NCI-H2081 treated with DMSO at 0.1 percent for 48 hours (cell line): ENCODE results near the gene THBS2.
"Not testable (repeated sequence)": the region's sequence is repeated elsewhere in the genome, so short reads cannot be mapped to it uniquely, and the experiment has no call there.

Experiments used
- DNase-seq: peaks from one replicate; lab custom pipeline; 2025; lab: John Stamatoyannopoulos, UW

THBS2 gene

DNA sequence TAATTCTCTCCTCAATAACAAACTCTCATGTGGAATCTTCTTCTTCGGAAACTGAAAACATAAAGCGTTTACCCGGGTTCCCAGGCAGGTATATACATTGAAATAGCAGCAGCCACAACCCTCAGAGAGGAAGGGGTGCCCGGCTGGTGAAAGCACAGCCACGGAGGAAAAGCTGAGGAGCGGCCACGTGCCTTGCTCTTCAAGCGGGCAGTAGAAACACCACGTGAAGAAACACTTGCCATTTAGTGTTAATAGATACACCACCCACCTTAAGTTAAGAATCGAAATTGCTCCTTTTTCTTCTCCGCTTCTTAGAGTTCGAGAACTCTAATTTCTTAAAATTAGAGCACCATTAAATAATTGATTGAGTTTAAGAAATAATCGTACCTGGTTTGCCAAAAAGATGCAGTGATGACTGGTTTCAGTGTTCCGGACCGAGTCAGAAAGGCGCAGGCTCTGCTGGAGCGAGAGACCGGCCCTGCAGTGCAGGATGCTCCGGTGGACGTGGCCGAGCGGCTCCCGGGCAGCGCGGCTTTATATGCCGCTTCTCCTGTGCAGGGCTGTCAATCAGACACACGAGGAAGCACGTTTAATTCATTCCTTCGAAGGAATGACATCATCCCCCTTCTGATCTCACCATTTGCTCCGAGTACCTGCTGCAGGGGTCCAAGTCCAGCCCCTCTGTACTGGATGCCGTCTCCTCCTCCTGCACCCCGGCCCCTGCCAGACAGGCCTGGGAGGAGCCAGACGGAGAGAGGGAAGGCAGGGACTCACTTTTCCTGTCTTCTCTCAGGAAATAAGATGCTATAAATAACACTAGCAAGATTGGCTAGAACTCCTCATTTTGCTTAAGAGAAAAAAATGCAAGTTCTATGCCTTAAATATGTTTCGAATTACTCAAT lies at the start of gene THBS2:
TSS of gene THBS2 (minus strand) at position 510 of the 902 bp plus-strand sequence. CDS start 3,062 bp downstream, outside the sequence.
- no peak for DNase-seq

DNA sequence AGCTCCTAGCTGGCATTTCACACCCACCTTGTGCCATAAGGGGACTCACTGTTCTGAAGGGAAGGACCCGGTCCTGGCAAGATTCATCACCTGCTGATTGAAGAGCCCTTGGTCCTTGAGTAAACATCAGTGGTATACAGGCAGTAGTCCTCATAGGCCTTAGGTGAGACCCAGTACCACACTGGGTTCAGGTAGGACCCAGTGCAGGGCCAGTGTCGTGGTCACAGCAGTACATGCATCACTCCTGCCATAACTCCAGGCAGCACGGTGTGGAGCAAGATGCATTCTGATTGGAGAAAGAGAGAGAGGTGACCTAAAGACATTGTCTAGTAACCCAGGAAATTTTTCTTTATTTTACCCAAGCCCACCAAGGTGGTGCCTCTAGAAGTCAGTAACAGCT lies 49.1 kb upstream of the THBS2 start:
- DNase-seq = no peak

DNA sequence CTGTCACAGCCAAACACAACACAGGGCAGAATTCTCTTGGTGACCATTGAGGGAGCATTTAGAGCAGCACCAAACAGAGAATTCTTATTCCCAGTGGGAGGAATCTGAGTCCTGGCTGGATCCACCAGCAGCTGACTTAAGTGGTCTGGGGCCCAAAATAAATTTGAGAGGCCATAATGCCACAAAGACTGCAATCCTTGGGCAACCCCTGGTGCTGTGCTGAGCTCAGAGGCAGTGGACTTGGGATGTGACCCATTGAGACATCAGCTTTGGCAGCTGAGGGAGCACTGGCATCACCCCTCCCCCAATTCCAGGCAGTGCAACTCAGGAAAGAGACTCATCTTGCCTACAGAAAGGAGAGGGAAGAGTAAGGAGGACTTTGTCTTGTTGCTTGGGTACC lies 48.6 kb upstream of the THBS2 start:
- DNase-seq = no peak

DNA sequence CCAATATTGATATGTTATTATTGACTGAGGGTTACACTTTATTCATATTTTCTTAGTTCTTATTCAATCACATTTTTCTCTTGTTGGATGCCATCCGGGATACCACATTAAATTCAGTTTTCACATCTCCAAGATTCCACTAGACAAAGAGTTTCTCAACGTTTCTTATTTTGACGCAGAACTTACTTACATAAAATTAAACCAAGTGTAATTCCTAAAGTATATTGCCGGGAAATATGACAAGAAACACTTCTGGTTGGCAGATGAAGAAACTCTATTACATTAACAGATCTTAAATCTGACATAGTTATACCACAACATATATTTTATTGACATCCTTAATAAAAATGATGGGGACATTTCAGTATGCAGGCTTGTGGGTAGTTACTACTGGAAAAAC lies 47.3 kb upstream of the THBS2 start:
- DNase-seq = no peak

DNA sequence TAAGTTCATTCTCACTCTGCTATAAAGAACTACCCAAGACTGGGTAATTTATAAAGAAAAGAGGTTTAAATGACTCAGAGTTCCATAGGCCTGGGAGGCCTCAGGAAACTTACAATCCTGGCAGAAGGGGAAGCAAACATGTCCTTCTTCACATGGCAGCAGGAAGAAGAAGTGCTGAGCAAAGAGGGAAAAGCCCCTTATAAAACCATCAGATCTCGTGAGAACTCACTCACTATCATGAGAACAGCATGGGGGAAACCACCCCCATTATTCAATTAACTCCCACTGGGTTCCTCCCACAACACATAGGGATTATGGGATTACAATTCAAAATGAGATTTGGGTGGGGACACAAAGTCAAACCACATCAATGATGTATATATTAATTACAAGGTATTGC lies 45.0 kb upstream of the THBS2 start:
- DNase-seq = not testable (repeated sequence)

DNA sequence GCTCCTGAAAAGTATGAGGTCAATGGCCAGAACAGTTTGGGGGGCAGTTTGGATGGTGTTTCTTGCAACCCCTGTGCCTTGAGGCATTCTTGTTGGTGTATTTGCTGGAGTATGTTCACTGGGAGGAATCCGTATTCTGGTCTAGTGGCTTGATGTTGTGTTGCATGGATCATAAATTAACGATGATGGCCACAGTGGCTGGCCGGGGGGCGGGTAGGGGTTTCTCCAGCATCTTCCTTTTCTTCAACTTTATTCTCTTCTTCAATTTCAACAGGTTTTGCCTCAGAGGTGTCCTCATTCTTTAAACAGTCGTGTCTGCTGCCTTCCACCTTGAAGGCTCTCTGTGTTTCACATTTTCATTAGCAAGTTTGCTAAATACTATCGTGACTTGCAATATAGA lies 43.0 kb upstream of the THBS2 start:
- DNase-seq = no peak

DNA sequence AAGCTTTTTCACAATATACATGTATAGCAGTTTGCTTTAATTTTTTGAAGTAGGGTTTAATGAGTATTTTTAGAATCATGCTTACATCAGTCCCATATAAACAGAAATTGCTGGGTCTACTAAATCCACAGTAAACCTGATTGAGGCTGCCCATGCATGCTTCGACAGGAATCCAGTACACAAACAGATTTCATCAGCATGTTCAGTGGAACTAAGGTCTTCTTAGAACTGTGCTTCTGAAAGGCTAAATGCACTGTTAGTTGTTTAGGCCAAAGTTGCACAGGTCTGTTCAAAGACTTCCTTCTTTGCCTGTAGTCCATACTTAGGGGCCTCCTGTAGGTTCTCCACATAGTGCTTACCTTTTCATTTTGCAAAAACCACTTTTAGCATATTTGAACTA lies 42.5 kb upstream of the THBS2 start:
- DNase-seq = no peak

DNA sequence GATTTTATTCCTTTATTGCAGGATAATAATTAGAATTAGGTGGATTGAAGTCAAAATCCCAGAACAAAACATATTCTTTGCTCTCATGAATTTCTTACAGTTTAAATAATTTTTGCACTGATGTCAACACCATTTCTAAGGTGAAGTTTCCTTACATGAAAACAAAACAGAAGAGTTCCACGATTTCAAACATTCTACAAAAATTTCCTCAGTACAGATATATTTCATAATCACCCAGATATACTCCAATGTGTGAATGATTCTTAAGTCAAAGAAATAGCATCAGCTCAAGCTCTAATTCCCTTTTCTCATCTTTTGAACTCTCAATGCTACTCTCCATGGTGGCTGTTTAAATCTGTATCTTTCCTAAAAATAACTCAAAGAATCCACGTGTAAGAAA lies 39.5 kb upstream of the THBS2 start:
- no peak for DNase-seq

DNA sequence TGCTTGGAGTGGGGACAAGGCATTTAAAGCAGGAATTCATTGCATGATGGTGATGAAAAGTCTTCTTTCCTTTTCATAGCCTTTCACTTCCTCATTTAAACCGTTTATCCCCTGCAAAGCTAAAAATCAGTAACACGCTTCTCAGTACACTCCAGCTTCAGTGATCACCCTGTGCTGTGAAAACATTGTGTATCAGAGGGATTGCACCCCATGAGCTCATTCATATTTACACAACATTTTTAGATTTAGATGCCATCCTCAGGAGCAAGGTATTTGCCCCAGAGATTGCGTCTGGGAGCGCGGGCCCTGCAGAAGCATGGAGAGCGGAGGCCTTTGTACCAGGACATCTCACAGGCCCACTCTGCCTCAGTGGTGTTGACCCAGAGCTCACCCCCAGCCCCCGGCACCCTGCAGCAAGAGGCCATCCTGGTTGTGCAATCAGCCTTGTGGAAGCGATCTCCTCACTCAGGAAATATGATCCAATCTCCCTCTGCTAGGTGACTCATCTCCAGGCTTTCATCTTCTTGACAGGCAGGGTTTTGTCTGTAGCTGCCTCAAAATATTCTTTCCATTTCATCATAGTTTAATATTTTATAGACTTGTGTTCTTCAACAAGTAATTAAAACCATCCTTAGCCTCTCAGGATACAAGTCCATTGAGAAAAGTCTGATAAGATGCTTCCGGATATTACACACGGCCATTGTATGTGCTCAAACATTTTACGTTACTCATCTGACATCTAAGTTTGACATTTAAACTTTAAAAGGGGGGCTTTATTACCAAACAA lies 38.9 kb upstream of the THBS2 start:
- no peak for DNase-seq

DNA sequence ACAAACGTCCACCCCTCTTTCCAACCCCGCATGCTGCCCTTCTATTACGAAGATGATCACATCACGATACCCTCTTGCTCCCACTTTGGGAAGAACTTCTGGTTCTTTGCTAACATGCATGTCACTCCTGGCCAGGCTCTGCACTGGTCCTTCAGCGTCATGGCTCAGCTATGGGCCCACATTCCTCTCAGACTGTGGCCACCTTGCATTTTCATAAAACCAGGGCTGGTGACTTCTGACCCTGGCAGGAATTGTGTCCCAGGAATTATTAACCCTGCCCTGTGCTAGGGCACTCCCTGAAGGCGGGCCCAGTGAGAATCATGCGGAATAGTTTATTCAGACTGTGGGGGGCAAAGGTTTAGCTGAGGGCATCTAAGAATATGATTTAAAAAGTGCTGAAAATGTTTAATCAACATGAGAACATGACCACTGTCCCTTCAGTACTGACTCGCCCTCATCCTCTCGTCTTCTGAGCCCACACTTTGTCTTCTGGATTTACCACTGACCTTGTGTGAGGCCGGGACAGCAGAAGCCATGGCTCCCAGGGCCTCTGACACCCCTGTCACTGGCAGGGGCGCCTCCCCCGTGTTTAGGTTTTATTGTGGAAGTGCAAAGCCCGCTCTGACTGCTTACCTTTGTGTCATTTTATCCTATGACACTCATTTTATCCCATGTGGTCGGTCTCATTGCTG lies 38.1 kb upstream of the THBS2 start:
- no peak for DNase-seq

DNA sequence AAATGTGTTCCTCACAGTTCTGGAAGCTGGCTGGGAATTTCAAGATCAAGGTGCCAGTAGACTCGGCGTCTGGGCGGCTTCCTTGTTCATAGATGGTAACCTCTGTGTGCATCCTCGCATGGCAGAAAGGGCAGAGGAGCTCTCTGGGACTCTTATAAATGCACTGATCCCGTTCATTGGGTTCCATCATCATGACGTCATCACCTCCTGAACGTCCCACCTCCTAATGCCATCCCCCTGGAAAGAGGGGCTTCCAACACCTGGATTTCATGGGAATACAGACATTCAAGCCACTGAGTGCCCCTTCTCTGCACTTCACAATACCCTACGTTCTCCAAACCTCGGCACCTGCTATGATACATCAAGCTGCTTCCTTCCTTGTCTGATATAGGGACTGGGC lies 37.5 kb upstream of the THBS2 start:
- no peak for DNase-seq

DNA sequence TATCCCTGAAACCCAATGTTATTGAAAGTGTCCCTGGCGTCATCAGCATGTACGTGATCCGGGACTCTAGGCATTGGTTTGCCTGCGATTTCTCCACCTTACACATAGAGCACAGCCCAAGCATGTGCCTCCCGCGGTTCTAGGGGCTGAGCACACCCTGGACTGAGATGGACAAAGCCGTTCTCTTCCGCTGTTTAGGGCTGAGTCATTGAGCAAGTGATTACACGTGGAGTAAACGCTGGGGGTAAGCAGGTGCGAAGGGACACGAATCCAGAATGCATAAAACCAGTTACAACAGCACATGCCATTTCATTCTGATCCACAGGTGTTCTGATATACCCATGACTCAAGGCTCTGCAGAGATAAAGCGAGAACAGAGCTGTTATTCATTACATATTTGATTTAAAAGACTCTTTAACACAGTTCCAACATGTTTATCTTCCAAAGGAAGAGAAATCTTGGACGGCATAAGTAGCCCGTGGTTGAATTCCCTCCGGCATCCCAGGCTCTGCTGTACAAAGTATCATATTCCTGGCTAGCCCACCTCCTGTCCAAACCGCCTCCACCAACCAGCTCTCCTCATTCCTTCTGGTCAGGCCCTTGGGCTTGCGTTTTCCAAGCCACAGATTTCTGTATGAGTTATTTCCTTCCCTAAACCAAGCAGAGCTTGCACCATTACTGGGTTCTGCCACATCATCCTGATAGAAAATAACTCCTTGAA lies 36.1 kb upstream of the THBS2 start:
- no peak for DNase-seq

DNA sequence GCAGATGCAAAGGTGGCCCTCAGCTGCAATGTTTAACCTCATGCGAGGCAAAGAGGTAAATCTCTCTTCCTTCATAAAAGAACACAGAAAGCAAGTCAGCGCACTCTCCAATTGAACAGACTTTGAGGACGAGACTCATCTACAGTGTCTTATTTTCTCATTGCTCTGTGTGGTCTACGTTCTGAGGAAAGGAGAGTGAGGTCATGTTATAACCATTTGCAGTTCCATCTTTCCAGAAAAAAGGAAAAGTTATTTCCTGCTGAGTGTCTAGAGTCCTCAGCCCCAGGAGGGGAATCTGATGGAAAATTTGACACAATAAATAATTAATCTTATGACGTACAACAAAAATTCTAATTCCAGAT lies 35.6 kb upstream of the THBS2 start:
- DNase-seq = no peak

DNA sequence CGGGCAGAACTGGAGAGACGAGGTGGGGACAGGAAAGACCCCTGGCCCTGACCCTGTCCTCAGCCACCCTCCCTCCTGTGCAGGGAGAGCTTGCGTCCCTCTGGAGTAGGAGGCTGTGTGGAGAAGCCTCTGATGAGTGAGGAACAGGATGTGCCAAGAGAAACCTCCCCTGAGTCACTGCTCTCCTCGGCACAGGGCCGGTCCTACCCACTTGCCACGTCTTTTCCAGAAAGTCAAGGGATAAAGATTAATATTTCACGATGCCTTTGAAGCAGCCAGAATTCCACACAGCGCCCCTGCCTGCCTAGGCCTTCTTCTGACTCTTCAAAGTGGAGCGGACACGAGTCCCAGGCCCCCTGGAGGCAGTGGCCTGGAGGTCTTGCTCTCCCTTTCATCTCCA lies 34.9 kb upstream of the THBS2 start:
- no peak for DNase-seq

DNA sequence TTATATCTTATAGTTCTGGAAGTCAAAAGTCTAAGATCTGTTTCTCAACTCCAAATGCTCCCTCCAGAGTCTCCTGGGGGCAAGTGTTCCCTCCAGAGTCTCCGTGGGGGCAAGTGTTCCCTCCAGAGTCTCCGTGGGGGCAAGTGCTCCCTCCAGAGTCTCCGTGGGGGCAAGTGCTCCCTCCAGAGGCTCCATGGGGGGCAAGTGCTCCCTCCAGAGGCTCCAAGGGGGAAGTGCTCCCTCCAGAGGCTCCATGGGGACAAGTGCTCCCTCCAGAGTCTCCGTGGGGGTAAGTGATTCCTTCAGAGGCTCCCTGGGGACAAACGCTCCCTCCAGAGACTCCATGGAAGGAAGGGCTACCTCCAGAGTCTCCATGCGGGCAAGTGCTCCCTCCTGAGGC lies 34.0 kb upstream of the THBS2 start:
- DNase-seq = no peak

DNA sequence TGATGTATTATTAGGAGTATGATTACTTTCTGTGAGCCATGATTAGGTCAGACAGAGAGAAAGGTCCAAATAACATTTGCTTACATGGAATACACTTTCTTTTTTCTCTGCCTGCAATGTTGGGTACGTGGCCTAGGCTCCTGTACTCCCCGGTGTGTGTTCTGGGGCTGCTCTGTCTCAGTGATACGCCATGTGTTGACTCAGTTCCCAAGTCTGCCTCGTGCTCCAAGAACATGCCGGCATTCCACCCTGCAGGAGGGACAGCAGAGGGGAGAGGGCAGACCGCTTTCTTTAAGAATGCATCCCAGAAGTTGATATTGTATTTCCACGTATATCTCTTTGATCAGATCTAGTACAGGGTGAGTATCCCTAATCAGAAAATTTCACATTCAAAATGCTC lies 33.3 kb upstream of the THBS2 start:
- DNase-seq = no peak

DNA sequence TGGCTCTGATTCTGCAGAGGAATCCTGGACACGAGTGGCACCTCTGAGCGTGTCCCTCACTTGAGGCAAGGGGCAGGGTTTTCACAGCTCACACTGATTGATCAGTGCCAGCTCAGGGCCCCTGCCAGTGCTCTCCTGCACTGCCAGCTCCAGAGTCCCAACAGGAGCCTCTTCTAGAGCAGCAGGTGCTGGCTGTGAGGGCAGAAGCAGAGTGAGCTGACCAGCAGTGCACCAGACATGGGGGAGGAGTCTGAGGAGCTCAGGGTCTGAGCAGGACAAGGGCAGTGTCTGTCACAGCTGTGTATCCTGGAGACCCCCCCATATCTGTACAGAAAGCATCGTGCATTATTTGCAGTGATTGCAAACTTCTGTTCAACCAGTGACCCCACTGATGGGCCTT lies 31.5 kb upstream of the THBS2 start:
- no peak for DNase-seq

DNA sequence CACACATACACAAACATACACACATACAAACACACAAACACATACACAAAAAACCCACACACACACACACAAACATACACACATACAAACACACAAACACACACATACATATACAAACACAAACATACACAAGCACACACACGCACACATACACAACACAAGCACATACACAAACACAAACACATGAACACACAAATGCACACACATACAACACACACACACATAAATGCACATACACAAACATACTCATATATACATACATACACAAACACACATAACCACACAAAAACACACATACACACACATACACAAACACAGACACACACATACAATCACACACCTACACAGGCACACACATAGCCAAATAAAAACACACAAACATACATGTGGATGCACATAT lies 30.3 kb upstream of the THBS2 start:
- DNase-seq = no peak

DNA sequence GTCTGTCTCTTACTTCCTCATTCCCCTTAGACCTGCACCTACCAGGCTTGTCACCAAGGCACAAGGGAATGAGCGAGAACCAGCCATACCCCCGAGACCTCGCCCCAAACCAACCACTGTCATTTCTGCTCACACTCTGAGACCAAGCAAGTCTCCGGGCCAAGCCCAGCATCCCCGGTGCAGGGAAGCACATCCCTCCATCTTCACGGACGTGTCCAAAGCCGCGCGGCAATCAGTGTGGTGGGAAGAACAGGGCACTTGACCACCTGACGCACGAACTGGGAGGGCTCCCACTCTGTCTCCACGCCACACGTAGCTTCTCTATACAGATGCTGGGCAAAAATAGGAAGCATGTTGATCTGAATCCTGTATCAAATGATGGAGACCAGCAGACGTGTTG lies 28.4 kb upstream of the THBS2 start:
- no peak for DNase-seq

DNA sequence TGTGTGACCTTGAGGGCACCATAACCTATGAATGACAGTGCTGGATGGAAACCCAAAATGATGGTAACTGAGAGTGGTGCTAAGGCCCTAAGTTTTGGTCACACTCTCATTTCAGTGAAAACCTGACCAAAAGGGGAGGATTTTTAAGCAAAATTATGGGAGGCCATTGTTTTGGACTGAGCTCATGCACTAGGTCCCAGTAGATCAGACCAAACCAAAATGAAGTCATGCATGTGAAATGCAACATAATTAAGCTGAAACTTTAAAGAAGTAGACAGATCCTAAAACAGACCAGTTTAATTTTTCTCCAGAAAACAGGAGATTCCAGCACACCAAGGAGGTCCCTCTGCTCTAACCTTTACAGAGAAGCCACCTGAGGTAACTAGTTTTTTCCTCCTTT lies 24.0 kb upstream of the THBS2 start:
- no peak for DNase-seq

DNA sequence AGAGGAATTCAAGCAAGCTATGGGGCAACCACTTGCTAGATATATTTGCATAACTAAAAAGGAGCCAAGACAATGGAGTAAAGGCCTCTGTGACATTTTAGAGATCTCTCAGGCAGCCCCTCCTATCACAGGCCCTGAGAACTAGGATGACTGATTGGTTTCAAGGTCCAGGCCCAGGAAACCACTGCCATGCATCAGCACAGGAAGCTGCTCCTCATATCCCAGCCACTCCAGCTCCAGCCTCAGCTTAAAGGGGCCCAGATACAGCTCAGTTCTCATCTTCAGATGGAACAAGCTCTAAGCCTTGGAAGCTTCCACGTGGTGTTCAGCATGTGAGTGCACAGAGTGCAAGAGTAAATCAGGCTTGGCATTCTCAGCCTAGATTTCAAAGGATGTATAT lies 21.1 kb upstream of the THBS2 start:
- no peak for DNase-seq

DNA sequence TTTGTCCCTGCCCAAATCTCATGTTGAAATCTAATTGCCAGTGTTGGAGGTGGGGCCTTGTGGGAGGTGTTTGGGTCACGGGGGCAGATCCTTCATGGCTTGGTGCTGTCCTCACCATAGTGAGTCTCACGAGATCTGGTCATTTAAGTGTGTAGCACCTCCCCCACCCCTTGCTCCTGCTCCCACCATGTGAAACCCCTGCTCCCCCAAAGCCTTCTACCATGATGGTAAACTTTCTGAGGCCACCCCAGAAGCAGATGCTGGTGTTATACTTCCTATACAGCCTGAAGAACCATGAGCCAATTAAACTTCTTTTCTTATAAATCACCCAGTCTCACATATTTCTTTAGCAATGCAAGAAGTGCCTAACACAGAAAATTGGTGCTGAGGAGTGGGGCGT lies 19.9 kb upstream of the THBS2 start:
- no peak for DNase-seq
